IPS DF 6.9 (cell line): ENCODE results near the gene GNG12.

Experiments
- DNase-seq: peaks from one replicate; pipeline ENCODE4 v3.0.0-alpha.2; 2013; ENCODE audit warnings: low read depth, low spot score
- H3K27ac ChIP-seq: one replicate; pipeline ENCODE4 v1.5.1; 2013; ENCODE audit warnings: low read length, control low read depth
- H3K27me3 ChIP-seq: 2 replicates; pipeline ENCODE4 v1.6.1; 2013; ENCODE audit warnings: mild to moderate bottlenecking, low read length; ENCODE audit not compliant: control insufficient read depth, insufficient read depth
- H3K36me3 ChIP-seq: 2 replicates; pipeline ENCODE4 v1.6.1; 2013; ENCODE audit warnings: low read length; ENCODE audit not compliant: control insufficient read depth, insufficient read depth
- H3K4me1 ChIP-seq: 2 replicates; pipeline ENCODE4 v1.6.1; 2013; ENCODE audit warnings: low read length; ENCODE audit not compliant: control insufficient read depth, insufficient read depth
- H3K4me3 ChIP-seq: 2 replicates; pipeline ENCODE4 v1.5.1; 2013; ENCODE audit warnings: mild to moderate bottlenecking, low read length
- H3K9me3 ChIP-seq: 2 replicates; pipeline ENCODE4 v1.6.1; 2013; ENCODE audit warnings: low read length, inconsistent platforms; ENCODE audit not compliant: control insufficient read depth, insufficient read depth
- WGBS: extraction: QIAGEN DNeasy Blood & Tissue Kit; methylation state at CpG from one replicate; pipeline ENCODE4 v1.1.7; 2013; ENCODE audit warnings: mixed read lengths, missing lambda C conversion rate; ENCODE audit not compliant: insufficient read length, insufficient coverage; 5-methylcytosine and 5-hydroxymethylcytosine counted together

GNG12 gene

DNA sequence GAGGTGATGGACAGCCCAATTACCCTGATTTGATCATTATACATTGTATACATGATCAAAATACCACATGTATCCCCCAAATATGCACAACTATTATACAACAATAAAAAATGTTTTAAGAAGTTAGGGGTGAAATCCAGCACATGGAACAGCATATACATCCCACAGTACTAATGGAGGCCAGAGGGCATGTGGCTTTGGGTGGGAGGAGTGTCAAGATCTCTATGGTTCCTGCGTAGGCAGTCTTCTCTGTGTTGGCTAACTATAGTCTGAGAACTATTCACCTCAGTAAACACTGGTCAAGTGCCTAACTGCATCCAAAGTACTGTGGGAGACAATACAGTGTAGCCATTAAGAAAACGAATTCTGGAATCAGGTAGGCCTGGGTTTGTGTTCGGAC lies 74.2 kb downstream of the GNG12 start:
- 0 out of 2 replicates have a peak, but pooled peaks cover 2% of the 10 kb centered on the region for H3K4me1 ChIP-seq
- no peaks in the 10 kb centered on the region for H3K27me3 ChIP-seq
- DNase-seq = no peak
- H3K9me3 ChIP-seq = no peaks in the 10 kb centered on the region
- H3K27ac ChIP-seq = no peak overlapping the region
- no peak overlapping the region for H3K4me3 ChIP-seq
- no peaks in the 10 kb centered on the region for H3K36me3 ChIP-seq
- no CpG with 5 or more reads among the region's 3 CpGs for WGBS

DNA sequence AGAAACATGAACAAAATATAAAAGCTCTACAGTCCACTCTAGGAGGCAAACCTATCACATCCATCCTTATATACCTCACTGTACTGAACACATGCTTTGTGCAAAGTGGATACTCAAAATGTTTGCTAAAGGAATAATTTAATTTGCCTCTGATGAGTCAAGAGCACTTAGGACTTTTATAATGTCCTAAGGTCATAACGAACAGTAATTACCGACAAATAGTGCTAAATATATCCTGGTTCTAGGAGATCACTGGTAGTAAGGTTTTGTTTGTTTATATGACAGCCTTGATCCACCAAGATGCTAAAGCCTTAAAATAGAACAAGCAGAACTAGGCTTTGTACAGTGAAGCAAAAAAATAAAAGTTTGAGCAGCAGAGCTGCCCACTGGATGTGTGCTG lies 77.6 kb downstream of the GNG12 start:
- Histone ChIP-seq H3K4me1 (0 out of 2 replicates have a peak, but pooled peaks cover 5% of the 10 kb centered on the region), H3K27ac (no peak overlapping the region), H3K36me3 (no peaks in the 10 kb centered on the region), H3K27me3 (no peaks in the 10 kb centered on the region), H3K9me3 (no peaks in the 10 kb centered on the region), H3K4me3 (no peak overlapping the region)
- WGBS = no CpG with 5 or more reads among the region's 2 CpGs
- no peak for DNase-seq

GRCh38 chr1:67755160-67755559 lies 78.1 kb downstream of the GNG12 start:
- Histone ChIP-seq H3K4me3 (no peak overlapping the region), H3K27me3 (no peaks in the 10 kb centered on the region), H3K36me3 (no peaks in the 10 kb centered on the region), H3K9me3 (no peaks in the 10 kb centered on the region), H3K27ac (no peak overlapping the region), H3K4me1 (peaks cover 6% of the 10 kb centered on the region; the same call in 1 of the 2 replicates)
- no peak for DNase-seq
- WGBS = no CpG with 5 or more reads among the region's 2 CpGs

- H3K27ac ChIP-seq = no peak overlapping the region
- no CpG with 5 or more reads among the region's 4 CpGs for WGBS
These were observed 78.7 kb downstream of the GNG12 start for GRCh38 chr1:67754526-67754920.

DNA sequence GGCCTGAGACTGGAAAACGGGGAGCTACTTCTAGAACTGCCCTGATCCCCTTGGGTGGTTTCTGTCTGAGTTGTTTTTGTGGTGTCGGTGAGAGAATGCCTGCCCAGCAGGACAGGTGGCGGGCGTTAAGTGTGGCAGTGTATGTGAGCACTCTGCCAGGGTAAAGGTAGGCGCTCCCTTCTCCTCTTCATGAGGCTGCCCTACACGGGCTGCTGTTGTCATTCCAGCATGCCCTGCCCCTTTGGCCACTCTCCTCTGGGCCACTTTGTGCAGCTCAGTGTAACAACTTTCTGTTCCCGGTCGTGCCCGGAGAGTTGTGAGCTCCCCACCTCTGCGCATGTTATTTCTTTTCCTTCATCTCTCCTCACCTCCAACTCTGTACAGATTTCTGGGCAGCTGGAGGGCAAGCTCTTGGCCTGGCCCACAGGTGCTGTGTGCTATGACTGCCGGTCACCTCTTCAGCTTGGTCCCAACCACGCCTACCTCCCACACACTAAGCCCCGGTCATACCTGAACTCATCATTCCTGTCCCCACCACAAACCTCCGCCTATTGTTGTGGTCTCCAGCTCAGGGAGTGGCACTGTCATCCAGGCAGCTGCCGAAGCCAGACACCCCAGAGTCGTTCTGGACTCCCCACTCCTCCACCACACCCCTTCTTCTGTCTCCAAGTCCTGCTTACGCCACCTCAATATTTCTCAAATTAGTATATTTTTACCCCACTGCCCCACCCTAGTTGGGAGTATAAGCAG lies 79.3 kb downstream of the GNG12 start:
- DNase-seq = no peak
- Histone ChIP-seq H3K4me1 (peaks cover 7% of the 10 kb centered on the region; the same call in 1 of the 2 replicates), H3K27me3 (no peaks in the 10 kb centered on the region), H3K36me3 (no peaks in the 10 kb centered on the region), H3K9me3 (no peaks in the 10 kb centered on the region), H3K4me3 (no peak overlapping the region), H3K27ac (no peak overlapping the region)
- WGBS = no CpG with 5 or more reads among the region's 17 CpGs

More at GRCh38 chr1:67754526-67754920, 78.7 kb downstream of the GNG12 start:
- H3K9me3 ChIP-seq = no peaks in the 10 kb centered on the region
- no peak overlapping the region for H3K4me3 ChIP-seq
- no peaks in the 10 kb centered on the region for H3K36me3 ChIP-seq
- no peaks in the 10 kb centered on the region for H3K27me3 ChIP-seq
- peaks cover 7% of the 10 kb centered on the region; the same call in 1 of the 2 replicates for H3K4me1 ChIP-seq
- DNase-seq = no peak

- Histone ChIP-seq H3K27ac (no peak overlapping the region), H3K4me1 (peaks cover 5% of the 10 kb centered on the region; the same call in 1 of the 2 replicates), H3K27me3 (no peaks in the 10 kb centered on the region), H3K4me3 (no peak overlapping the region), H3K36me3 (no peaks in the 10 kb centered on the region), H3K9me3 (no peaks in the 10 kb centered on the region)
- no CpG with 5 or more reads among the region's 2 CpGs for WGBS
- DNase-seq = no peak
These were observed 81.0 kb downstream of the GNG12 start for GRCh38 chr1:67752306-67752705.

- H3K9me3 ChIP-seq = no peaks in the 10 kb centered on the region
- H3K4me3 ChIP-seq = no peak overlapping the region
- WGBS = no CpG with 5 or more reads among the region's 1 CpG
- DNase-seq = no peak
- H3K4me1 ChIP-seq = peaks cover 5% of the 10 kb centered on the region; the same call in 1 of the 2 replicates
- H3K27ac ChIP-seq = no peak overlapping the region
- H3K27me3 ChIP-seq = no peaks in the 10 kb centered on the region
- no peaks in the 10 kb centered on the region for H3K36me3 ChIP-seq
These were observed 82.6 kb downstream of the GNG12 start for GRCh38 chr1:67750691-67751054.

DNA sequence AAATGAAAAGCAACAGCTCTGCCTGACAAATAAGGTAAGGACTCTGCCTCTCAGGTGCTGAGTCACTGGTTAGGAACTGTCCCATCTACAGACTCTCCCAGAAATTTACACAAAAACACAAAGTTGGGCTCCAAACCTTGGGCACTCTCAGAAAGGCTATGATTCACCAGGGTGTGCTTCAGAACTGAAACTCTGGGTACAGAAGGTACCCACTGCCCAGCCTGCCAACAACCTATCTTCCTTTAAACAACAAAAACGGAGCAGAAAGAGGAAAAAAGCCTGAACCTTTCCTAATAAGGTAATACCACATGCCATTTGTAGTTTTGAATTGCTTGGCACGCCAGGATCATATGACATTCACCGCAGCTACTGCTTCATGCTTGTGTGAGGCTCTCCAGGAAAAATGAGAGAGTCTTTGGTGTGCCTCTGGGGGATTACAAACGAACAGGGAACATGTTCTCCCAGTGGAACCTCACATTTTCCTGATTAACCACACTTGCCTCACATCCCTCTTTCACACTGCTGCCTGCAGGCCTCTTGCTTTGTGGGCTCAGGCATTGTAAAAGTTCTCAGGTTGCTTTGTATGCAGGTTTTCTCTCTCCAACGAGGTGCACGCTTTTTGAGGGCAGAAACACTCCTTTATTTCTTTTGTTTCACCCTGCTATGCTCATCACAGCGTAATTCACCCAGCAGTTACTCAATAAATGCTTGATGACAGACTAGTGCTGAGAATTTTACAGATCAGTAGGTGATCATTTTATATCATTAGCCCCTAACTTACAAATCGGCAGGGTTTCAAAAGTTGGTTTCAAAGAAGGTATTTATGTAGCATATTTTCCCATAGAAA lies 83.2 kb downstream of the GNG12 start:
- no peaks in the 10 kb centered on the region for H3K27me3 ChIP-seq
- no peak overlapping the region for H3K27ac ChIP-seq
- H3K4me1 ChIP-seq = peaks cover 5% of the 10 kb centered on the region; the same call in 1 of the 2 replicates
- no peak for DNase-seq
- no peaks in the 10 kb centered on the region for H3K36me3 ChIP-seq
- no CpG with 5 or more reads among the region's 8 CpGs for WGBS
- no peaks in the 10 kb centered on the region for H3K9me3 ChIP-seq
- no peak overlapping the region for H3K4me3 ChIP-seq

- Histone ChIP-seq H3K36me3 (no peaks in the 10 kb centered on the region), H3K4me3 (no peak overlapping the region), H3K27ac (no peak overlapping the region), H3K4me1 (peaks cover 5% of the 10 kb centered on the region; the same call in 1 of the 2 replicates), H3K27me3 (no peaks in the 10 kb centered on the region), H3K9me3 (no peaks in the 10 kb centered on the region)
- DNase-seq = peak; percentile 67
- WGBS = no CpG with 5 or more reads among the region's 5 CpGs
These were observed 83.9 kb downstream of the GNG12 start for GRCh38 chr1:67749263-67749843.

GRCh38 chr1:67748630-67749029 lies 84.6 kb downstream of the GNG12 start:
- H3K4me3 ChIP-seq = no peak overlapping the region
- no peak for DNase-seq
- no peaks in the 10 kb centered on the region for H3K9me3 ChIP-seq
- H3K27me3 ChIP-seq = no peaks in the 10 kb centered on the region
- no peak overlapping the region for H3K27ac ChIP-seq
- H3K4me1 ChIP-seq = peaks cover 3% of the 10 kb centered on the region; the same call in 1 of the 2 replicates
- H3K36me3 ChIP-seq = no peaks in the 10 kb centered on the region
- 100% methylated on average over 1 of the region's 2 CpGs for WGBS
